ENCODE measurements around the gene GLTP. TPM values are rescaled to one million over a fixed set of nuclear protein-coding genes. Genes with fewer than 3 reads are reported as not detected.

Gene GLTP
- total and polyA plus RNA-seq, 4 experiments from 2014 or later = 23.6 to 48.1 (median 24.0) TPM

DNA sequence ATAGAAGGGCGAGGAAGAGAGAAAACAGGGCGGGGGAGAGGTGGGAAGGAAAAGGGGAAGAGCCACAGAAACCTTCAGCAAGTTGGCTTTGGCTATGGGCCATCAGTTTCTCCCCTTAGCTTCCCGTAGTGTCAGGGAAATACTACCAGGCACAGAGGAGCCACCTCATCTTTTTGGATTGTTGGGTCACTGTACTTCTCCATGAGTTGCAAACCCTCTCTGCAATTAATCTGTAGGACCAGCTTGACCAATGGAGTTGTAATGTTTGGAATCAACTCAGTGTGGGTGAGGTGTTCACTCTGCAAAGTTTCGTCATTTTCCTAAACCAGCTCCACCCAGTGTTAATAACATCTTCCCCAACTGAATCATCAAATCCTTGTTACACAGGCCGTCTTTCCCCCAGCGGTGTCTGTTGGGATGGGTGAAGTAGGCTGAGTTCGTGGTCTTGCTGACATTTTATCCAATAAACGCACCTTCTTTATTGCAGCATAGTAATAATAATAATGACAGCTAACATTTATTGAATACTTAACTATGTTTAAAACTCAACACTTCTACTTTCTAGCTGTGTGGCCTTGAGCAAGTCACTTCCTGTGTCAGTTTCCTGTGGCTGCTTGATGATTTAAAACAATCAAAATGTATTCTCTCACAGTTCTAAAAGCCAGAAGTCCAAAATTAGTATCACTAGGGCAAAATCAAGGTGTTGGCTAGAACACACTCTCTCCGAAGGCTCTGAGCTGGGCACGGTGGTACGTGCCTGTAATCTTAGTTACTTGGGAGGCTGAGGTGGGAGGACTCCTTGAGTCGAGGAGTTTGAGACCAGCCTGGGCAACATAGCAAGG lies 8.1 kb upstream of the GLTP start:
- Mint-ChIP-seq H3K4me3 (peak overlapping the region; percentile 60 to 86 (median 82)), H3K4me1 (peaks cover 22 to 44% (median 35%) of the 10 kb centered on the region in 4 donors), H3K9me3 (no peaks in the 10 kb centered on the region), H3K27me3 (peaks cover 0 to 2% of the 10 kb centered on the region in 2 donors), H3K27ac (peak overlapping the region; percentile 82 to 98 (median 97)), H3K36me3 (no peaks in the 10 kb centered on the region)
- no peaks in the 10 kb centered on the region for H3K27me3 ChIP-seq (ENCODE audit: insufficient read depth, low read length)
- peak; percentile 32 to 48 (median 39) for DNase-seq
- H3K36me3 ChIP-seq (ENCODE audit: insufficient read depth, low read length) = no peaks in the 10 kb centered on the region
- peak overlapping the region; percentile 52 for H3K27ac ChIP-seq (ENCODE audit: low read depth, low read length)
- POLR2A ChIA-PET (ENCODE audit: partially characterized antibody) = interaction anchor here (0.6 to 4.2 kb wide), 12 partner anchors 8 to 561 kb away, joined by 3 to 55 read pairs (median 4); partner anchors contain the start of genes ANKRD13A, GLTP and TCHP
- peak overlapping the region; percentile 2 to 8 for H3K4me3 ChIP-seq (ENCODE audit: low read length in 2 of 2)
- H3K4me1 ChIP-seq (ENCODE audit: insufficient read depth, low read length) = peaks cover 42% of the 10 kb centered on the region
- intact Hi-C loops (cut with micrococcal nuclease) = loop anchor here (1.0 kb wide), 1 partner anchor 12 kb away; the partner anchor contains the start of gene TCHP
- CTCF ChIA-PET (ENCODE audit: partially characterized antibody) = interaction anchor here (0.6 to 2.5 kb wide), 9 partner anchors 10 to 191 kb away, joined by 3 to 13 read pairs (median 4); partner anchors contain the start of gene TCHP
- no peaks in the 10 kb centered on the region for H3K9me3 ChIP-seq (ENCODE audit: control insufficient read depth in 1 of 2, low read length in 2 of 2)

DNA sequence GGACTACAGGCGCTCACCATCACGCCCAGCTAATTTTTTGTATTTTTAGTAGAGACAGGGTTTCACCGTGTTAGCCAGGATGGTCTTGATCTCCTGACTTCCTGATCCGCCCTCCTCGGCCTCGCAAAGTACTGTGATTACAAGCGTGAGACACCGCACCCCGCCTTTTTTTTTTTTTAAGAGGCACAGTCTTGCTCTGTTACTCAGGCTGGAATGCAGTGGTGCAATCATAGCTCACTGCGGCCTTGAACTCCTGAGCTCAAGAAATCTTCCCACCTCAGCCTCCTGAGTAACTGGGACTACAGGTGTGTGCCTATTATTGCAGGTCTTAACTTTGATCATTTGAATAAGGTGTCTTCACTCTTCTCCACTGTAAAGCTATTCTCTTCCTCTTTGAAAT lies 5.3 kb upstream of the GLTP start:
- ChIA-PET CTCF (ENCODE audit: partially characterized antibody) (interaction anchor here (0.7 to 6.2 kb wide), 5 partner anchors 13 to 81 kb away, joined by 3 to 29 read pairs (median 4); no protein-coding TSS in a partner anchor), POLR2A (ENCODE audit: partially characterized antibody) (interaction anchor here (4.2 kb wide), 1 partner anchor 14 kb away, joined by 55 read pairs; the partner anchor contains the start of gene TCHP)
- Mint-ChIP-seq H3K36me3 (no peaks in the 10 kb centered on the region), H3K27me3 (peaks cover 0 to 2% of the 10 kb centered on the region in 2 donors), H3K4me1 (peaks cover 25 to 38% (median 31%) of the 10 kb centered on the region in 4 donors), H3K4me3 (no peak overlapping the region), H3K27ac (no peak overlapping the region), H3K9me3 (peaks cover 0 to 2% (median 0%) of the 10 kb centered on the region in 8 donors)
- Histone ChIP-seq H3K9me3 (ENCODE audit: control insufficient read depth in 1 of 2, low read length in 2 of 2) (no peaks in the 10 kb centered on the region), H3K36me3 (ENCODE audit: insufficient read depth, low read length) (no peaks in the 10 kb centered on the region), H3K27me3 (ENCODE audit: insufficient read depth, low read length) (no peaks in the 10 kb centered on the region), H3K27ac (ENCODE audit: low read depth, low read length) (no peak overlapping the region), H3K4me3 (ENCODE audit: low read length in 2 of 2) (no peak overlapping the region), H3K4me1 (ENCODE audit: insufficient read depth, low read length) (peaks cover 34% of the 10 kb centered on the region)
- DNase-seq = no peak
- intact Hi-C loops (cut with micrococcal nuclease) = no loop called here

DNA sequence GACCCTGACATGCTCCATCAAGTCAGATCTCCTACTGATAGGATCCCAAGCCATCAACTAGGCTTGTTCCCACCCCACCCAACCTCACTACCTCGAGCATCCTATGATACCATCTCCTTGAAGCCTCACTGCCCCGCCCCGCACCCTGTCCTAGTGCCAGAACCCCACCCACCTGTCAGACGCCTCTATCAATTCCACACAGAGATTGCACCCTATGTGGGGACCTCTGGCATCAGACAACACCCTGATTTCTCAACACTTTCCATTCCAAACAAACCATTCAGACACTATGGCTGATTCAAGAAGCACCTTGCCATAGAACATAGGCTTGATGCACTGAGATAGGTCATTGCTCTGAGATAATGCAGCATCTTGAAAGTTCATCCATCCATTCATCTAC lies 3.1 kb upstream of the GLTP start:
- Histone ChIP-seq H3K4me3 (ENCODE audit: low read length in 2 of 2) (no peak overlapping the region), H3K9me3 (ENCODE audit: control insufficient read depth in 1 of 2, low read length in 2 of 2) (no peaks in the 10 kb centered on the region), H3K27me3 (ENCODE audit: insufficient read depth, low read length) (no peaks in the 10 kb centered on the region), H3K36me3 (ENCODE audit: insufficient read depth, low read length) (no peaks in the 10 kb centered on the region), H3K27ac (ENCODE audit: low read depth, low read length) (no peak overlapping the region), H3K4me1 (ENCODE audit: insufficient read depth, low read length) (peaks cover 34% of the 10 kb centered on the region)
- Mint-ChIP-seq H3K36me3 (peaks cover 0 to 4% of the 10 kb centered on the region in 2 donors), H3K27me3 (peaks cover 0 to 2% of the 10 kb centered on the region in 2 donors), H3K9me3 (peaks cover 0 to 2% (median 0%) of the 10 kb centered on the region in 8 donors), H3K27ac (peak overlapping the region in 2 of 7 donors; percentile 15 to 34), H3K4me3 (no peak overlapping the region), H3K4me1 (peaks cover 30 to 39% (median 35%) of the 10 kb centered on the region in 4 donors)
- intact Hi-C loops (cut with micrococcal nuclease) = loop anchor here (5.0 kb wide), 1 partner anchor 114 kb away; the partner anchor contains the start of genes ANKRD13A and GIT2
- POLR2A ChIA-PET (ENCODE audit: partially characterized antibody) = no interaction called here
- no peak for DNase-seq
- CTCF ChIA-PET (ENCODE audit: partially characterized antibody) = interaction anchor here (6.2 kb wide), 1 partner anchor 79 kb away, joined by 29 read pairs; no protein-coding TSS in a partner anchor

DNA sequence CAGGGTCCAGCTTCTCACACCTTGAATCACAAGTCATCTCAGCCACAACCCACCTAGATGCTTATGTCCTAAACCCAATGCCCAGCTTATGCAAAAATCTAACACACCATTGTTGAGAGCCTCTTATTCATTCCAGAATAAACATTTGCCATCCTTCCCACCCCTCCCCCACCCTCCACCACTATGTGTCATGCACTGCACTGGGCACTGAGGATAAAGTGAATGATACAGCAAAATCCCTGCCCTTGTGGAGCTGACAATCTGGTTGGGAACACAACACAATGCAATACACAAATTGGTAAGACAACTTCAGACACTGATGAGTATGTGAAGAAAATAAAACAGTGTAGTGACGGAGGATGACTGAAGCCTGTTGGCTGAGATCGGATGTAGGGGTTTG lies 1.4 kb upstream of the GLTP start:
- no peak overlapping the region for H3K4me3 ChIP-seq (ENCODE audit: low read length in 2 of 2)
- peaks cover 30% of the 10 kb centered on the region for H3K4me1 ChIP-seq (ENCODE audit: insufficient read depth, low read length)
- no peak for DNase-seq
- Mint-ChIP-seq H3K36me3 (peaks cover 0 to 4% of the 10 kb centered on the region in 2 donors), H3K4me1 (peaks cover 24 to 43% (median 34%) of the 10 kb centered on the region in 4 donors), H3K27me3 (peaks cover 0 to 2% of the 10 kb centered on the region in 2 donors), H3K9me3 (peaks cover 0 to 2% (median 0%) of the 10 kb centered on the region in 8 donors), H3K4me3 (peak overlapping the region in 6 of 8 donors; percentile 10 to 88 (median 50)), H3K27ac (peak overlapping the region in 3 of 7 donors; percentile 93 to 98 (median 97))
- no peak overlapping the region for H3K27ac ChIP-seq (ENCODE audit: low read depth, low read length)
- ChIA-PET POLR2A (ENCODE audit: partially characterized antibody) (interaction anchor here (2.9 kb wide), 1 partner anchor 19 kb away, joined by 16 read pairs; the partner anchor contains the start of gene TCHP), CTCF (ENCODE audit: partially characterized antibody) (interaction anchor here (0.9 to 6.2 kb wide), 5 partner anchors 11 to 77 kb away, joined by 3 to 29 read pairs (median 10); no protein-coding TSS in a partner anchor)
- no peaks in the 10 kb centered on the region for H3K27me3 ChIP-seq (ENCODE audit: insufficient read depth, low read length)
- intact Hi-C loops (cut with micrococcal nuclease) = loop anchor here (2.0 to 5.0 kb wide), 4 partner anchors 19 to 449 kb away; partner anchors contain the start of genes ANKRD13A, ATP2A2, GIT2 and TCHP
- no peaks in the 10 kb centered on the region for H3K36me3 ChIP-seq (ENCODE audit: insufficient read depth, low read length)
- no peaks in the 10 kb centered on the region for H3K9me3 ChIP-seq (ENCODE audit: control insufficient read depth in 1 of 2, low read length in 2 of 2)

DNA sequence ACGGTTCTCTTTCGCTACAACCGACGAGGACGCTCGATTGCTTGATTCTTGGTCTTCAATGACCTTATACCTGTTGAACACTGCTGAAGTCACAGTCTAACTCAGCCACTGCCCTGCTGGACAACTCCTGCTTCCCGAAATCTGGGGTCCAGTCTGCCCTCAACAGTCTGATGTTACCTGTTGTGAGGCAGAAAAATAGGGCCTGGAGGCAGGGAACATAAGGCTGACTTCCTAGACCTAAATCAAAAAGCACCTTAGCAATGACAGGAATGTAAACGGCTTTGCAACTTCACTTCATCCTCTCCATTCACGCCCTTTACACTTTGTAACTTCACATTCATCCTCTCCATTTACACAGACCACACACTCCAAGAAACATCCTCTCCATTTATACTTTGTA lies 597 bp upstream of the GLTP start:
- H3K4me1 ChIP-seq (ENCODE audit: insufficient read depth, low read length) = peaks cover 35% of the 10 kb centered on the region
- Mint-ChIP-seq H3K27ac (peak overlapping the region; percentile 78 to 98 (median 93)), H3K4me1 (peaks cover 25 to 50% (median 38%) of the 10 kb centered on the region in 4 donors), H3K4me3 (peak overlapping the region; percentile 84 to 98 (median 89)), H3K36me3 (peaks cover 0 to 4% of the 10 kb centered on the region in 2 donors), H3K27me3 (peaks cover 0 to 2% of the 10 kb centered on the region in 2 donors), H3K9me3 (peaks cover 0 to 2% (median 0%) of the 10 kb centered on the region in 8 donors)
- no peaks in the 10 kb centered on the region for H3K27me3 ChIP-seq (ENCODE audit: insufficient read depth, low read length)
- ChIA-PET POLR2A (ENCODE audit: partially characterized antibody) (interaction anchor here (0.8 to 2.9 kb wide), 3 partner anchors 8 to 76 kb away, joined by 3 to 16 read pairs (median 4); partner anchors contain the start of gene TCHP), CTCF (ENCODE audit: partially characterized antibody) (interaction anchor here (0.7 to 6.2 kb wide), 5 partner anchors 28 to 85 kb away, joined by 3 to 29 read pairs (median 10); no protein-coding TSS in a partner anchor)
- H3K4me3 ChIP-seq (ENCODE audit: low read length in 2 of 2) = peak overlapping the region; percentile 36 to 55
- intact Hi-C loops (cut with micrococcal nuclease) = loop anchor here (1.0 to 5.0 kb wide), 8 partner anchors 20 to 448 kb away; partner anchors contain the start of genes ANKRD13A, ATP2A2, FAM222A and GIT2
- no peak for DNase-seq
- no peaks in the 10 kb centered on the region for H3K9me3 ChIP-seq (ENCODE audit: control insufficient read depth in 1 of 2, low read length in 2 of 2)
- no peaks in the 10 kb centered on the region for H3K36me3 ChIP-seq (ENCODE audit: insufficient read depth, low read length)
- H3K27ac ChIP-seq (ENCODE audit: low read depth, low read length) = peak overlapping the region; percentile 67

DNA sequence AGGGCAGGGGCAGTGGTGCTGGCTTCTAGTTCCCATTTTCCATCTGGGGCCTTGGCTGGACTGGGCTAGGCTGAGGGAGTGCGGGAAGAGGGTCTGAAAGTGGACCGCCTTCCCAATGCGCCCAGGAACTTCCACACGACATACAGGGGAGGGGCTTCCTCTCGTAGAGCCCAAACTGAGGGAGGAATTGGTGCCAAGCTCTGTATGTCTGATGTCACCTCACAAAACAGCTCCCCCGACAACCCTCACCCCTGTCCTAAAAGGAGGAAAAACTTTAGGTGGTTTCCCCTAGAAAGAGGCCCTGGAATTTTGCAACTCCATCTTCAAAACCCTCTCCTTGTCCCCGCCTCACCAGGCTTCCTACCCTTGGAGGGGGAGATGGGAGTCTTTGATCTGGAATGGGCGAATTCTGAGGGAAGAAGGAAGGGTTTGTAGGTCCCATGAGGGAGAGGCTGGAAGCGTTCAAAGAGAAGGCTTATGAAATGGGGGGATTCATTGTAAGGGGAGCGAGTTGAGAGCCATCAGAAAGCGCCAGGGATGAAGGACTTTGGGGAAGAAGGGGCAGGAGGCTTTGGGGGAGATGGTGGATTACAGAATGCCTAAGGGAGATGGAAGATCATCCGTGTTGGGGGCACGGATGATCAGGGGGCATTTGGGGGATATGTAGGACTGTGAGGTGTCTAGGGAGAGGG lies 844 bp downstream of the GLTP start:
- no peaks in the 10 kb centered on the region for H3K27me3 ChIP-seq (ENCODE audit: insufficient read depth, low read length)
- ChIA-PET CTCF (ENCODE audit: partially characterized antibody) (interaction anchor here (0.9 to 3.8 kb wide), 4 partner anchors 9 to 34 kb away, joined by 3 to 20 read pairs (median 8); no protein-coding TSS in a partner anchor), POLR2A (ENCODE audit: partially characterized antibody) (interaction anchor here (0.6 to 2.0 kb wide), 2 partner anchors 8 to 9 kb away, joined by 3 to 9 read pairs; no protein-coding TSS in a partner anchor)
- no peaks in the 10 kb centered on the region for H3K9me3 ChIP-seq (ENCODE audit: control insufficient read depth in 1 of 2, low read length in 2 of 2)
- intact Hi-C loops (cut with micrococcal nuclease) = loop anchor here (1.0 to 5.0 kb wide), 8 partner anchors 21 to 447 kb away; partner anchors contain the start of genes ANKRD13A, ATP2A2, FAM222A and GIT2
- Mint-ChIP-seq H3K27ac (peak overlapping the region; percentile 91 to 99 (median 98)), H3K4me3 (peak overlapping the region; percentile 94 to 98 (median 96)), H3K27me3 (no peaks in the 10 kb centered on the region), H3K4me1 (peaks cover 35 to 61% (median 48%) of the 10 kb centered on the region in 4 donors), H3K9me3 (peaks cover 0 to 2% (median 0%) of the 10 kb centered on the region in 8 donors), H3K36me3 (peaks cover 0 to 6% of the 10 kb centered on the region in 2 donors)
- DNase-seq = peak in 2 of 5 donors; percentile 6 to 19
- H3K4me3 ChIP-seq (ENCODE audit: low read length in 2 of 2) = peak overlapping the region; percentile 82 to 97
- H3K36me3 ChIP-seq (ENCODE audit: insufficient read depth, low read length) = no peaks in the 10 kb centered on the region
- peaks cover 42% of the 10 kb centered on the region for H3K4me1 ChIP-seq (ENCODE audit: insufficient read depth, low read length)
- peak overlapping the region; percentile 96 for H3K27ac ChIP-seq (ENCODE audit: low read depth, low read length)
